Neural cell (in vitro differentiated cells): ENCODE measurements around the gene THBS1. TPM values are rescaled to one million over a fixed set of nuclear protein-coding genes. Genes with fewer than 3 reads are reported as not detected.

Experiments
- H2AFZ ChIP-seq: fragments of 200-600, 300-800 bp; sonication (generic), shearing (Covaris generic); 2 replicates; pipeline ENCODE4 v1.6.0; 2014; ENCODE audit warnings: low read depth, mild to moderate bottlenecking, antibody characterized with exemption, low read length, moderate library complexity
- H3F3A ChIP-seq: fragments of 200-600 bp; shearing (Covaris generic); 2 replicates; pipeline ENCODE4 v1.6.1; 2016; ENCODE audit warnings: mild to moderate bottlenecking, moderate library complexity, mixed read lengths, antibody characterized with exemption, low read length; ENCODE audit not compliant: insufficient read depth, poor library complexity, severe bottlenecking
- H3K27ac ChIP-seq: fragments of 200-600, 300-800 bp; sonication (generic), shearing (Covaris generic); 2 replicates; pipeline ENCODE4 v1.5.1; 2014; ENCODE audit warnings: mild to moderate bottlenecking, low read length, moderate library complexity
- H3K27me3 ChIP-seq: fragments of 300-800, 200-600 bp; sonication (generic), shearing (Covaris generic); 2 replicates; pipeline ENCODE4 v1.6.0; 2014; ENCODE audit warnings: mild to moderate bottlenecking, low read depth, low read length, moderate library complexity; ENCODE audit not compliant: insufficient read depth
- H3K36me3 ChIP-seq: fragments of 300-800, 200-600 bp; sonication (generic), shearing (Covaris generic); 2 replicates; pipeline ENCODE4 v1.5.1; 2014; ENCODE audit warnings: mild to moderate bottlenecking, antibody characterized with exemption, low read length, moderate library complexity; ENCODE audit not compliant: insufficient read depth
- H3K4me2 ChIP-seq: fragments of 300-800, 200-600 bp; sonication (generic), shearing (Covaris generic); 2 replicates; pipeline ENCODE4 v1.6.0; 2014; ENCODE audit warnings: mild to moderate bottlenecking, low read length
- H3K4me3 ChIP-seq: fragments of 300-800, 200-600 bp; sonication (generic), shearing (Covaris generic); 2 replicates; pipeline ENCODE4 v1.5.1; 2014; ENCODE audit warnings: mild to moderate bottlenecking, low read length, moderate library complexity
- H3K79me2 ChIP-seq: fragments of 200-600 bp; shearing (Covaris generic); replicated peaks from 2 replicates; pipeline ENCODE4 v1.6.0; 2014; ENCODE audit warnings: mild to moderate bottlenecking, low read length, moderate library complexity; ENCODE audit not compliant: insufficient read depth
- H3K9ac ChIP-seq: fragments of 300-800, 200-600 bp; sonication (generic), shearing (Covaris generic); 2 replicates; pipeline ENCODE4 v1.6.1; 2016; ENCODE audit warnings: mild to moderate bottlenecking, low read length, mixed read lengths
- H3K9me2 ChIP-seq: fragments of 200-600 bp; shearing (Covaris generic); 2 replicates; pipeline ENCODE4 v1.6.1; 2016; ENCODE audit warnings: mild to moderate bottlenecking, low read length, mixed read lengths; ENCODE audit not compliant: insufficient read depth
- H3K9me3 ChIP-seq: fragments of 200-600, 300-800 bp; sonication (generic), shearing (Covaris generic); 2 replicates; pipeline ENCODE4 v1.6.1; 2016; ENCODE audit warnings: mild to moderate bottlenecking, mixed run types, low read length, moderate library complexity, mixed read lengths
- H4K20me1 ChIP-seq: fragments of 200-600 bp; shearing (Covaris generic); 2 replicates; pipeline ENCODE4 v1.6.1; 2016; ENCODE audit warnings: mild to moderate bottlenecking, mixed run types; ENCODE audit not compliant: insufficient read depth
- CTCF ChIP-seq: fragments of 450-650 bp; IDR thresholded peaks from 2 replicates; pipeline ENCODE4 v1.5.1; 2014; ENCODE audit warnings: antibody characterized with exemption, mild to moderate bottlenecking, moderate library complexity; ENCODE audit not compliant: poor library complexity, severe bottlenecking
- EP300 ChIP-seq: fragments of 450-650 bp; conservative IDR thresholded peaks from 2 replicates; pipeline ENCODE4 v1.6.1; 2014; ENCODE audit warnings: antibody characterized with exemption, mild to moderate bottlenecking, moderate library complexity; ENCODE audit not compliant: poor library complexity, severe bottlenecking
- EZH2 ChIP-seq: fragments of 200-600, 300-800 bp; shearing (Covaris generic), sonication (generic); IDR thresholded peaks from 2 replicates; pipeline ENCODE4 v1.6.1; 2014; ENCODE audit warnings: antibody characterized with exemption, low read length, borderline replicate concordance, mild to moderate bottlenecking; ENCODE audit not compliant: insufficient read depth, poor library complexity, severe bottlenecking
- MXI1 ChIP-seq: fragments of 450-650 bp; conservative IDR thresholded peaks from 2 replicates; pipeline ENCODE4 v1.6.1; 2014; ENCODE audit warnings: antibody characterized with exemption, mild to moderate bottlenecking; ENCODE audit not compliant: poor library complexity, severe bottlenecking
- POLR2AphosphoS5 ChIP-seq: IDR thresholded peaks from 2 replicates; pipeline ENCODE4 v1.6.1; 2012
- RAD21 ChIP-seq: fragments of 450-650 bp; conservative IDR thresholded peaks from 2 replicates; pipeline ENCODE4 v1.6.1; 2014; ENCODE audit warnings: antibody characterized with exemption, mild to moderate bottlenecking, moderate library complexity
- REST ChIP-seq: IDR thresholded peaks from 2 replicates; pipeline ENCODE4 v1.6.1; 2012; ENCODE audit warnings: borderline replicate concordance
- SMC3 ChIP-seq: fragments of 450-650 bp; conservative IDR thresholded peaks from 2 replicates; pipeline ENCODE4 v1.6.1; 2014; ENCODE audit warnings: antibody characterized with exemption, mild to moderate bottlenecking, moderate library complexity; ENCODE audit not compliant: poor library complexity
- TAF1 ChIP-seq: IDR thresholded peaks from 2 replicates; pipeline ENCODE4 v1.6.1; 2012; ENCODE audit warnings: low read depth
- polyA plus RNA-seq: library from polyadenylated mRNA; depleted of rRNA; stranded (reverse); fragments of >200 nt; gene quantifications from 2 replicates; pipeline ENCODE4 v1.2.3, GENCODE V29; 2014

Gene THBS1
- polyA plus RNA-seq, 1 donor from 2014 or later, result 0.22 TPM

GRCh38 chr15:39535466-39535865 is 45.4 kb upstream of the THBS1 start:
- H3K27me3 ChIP-seq, result no peaks in the 10 kb centered on the region
- H3K79me2 ChIP-seq, result no peaks in the 10 kb centered on the region
- no peaks in the 10 kb centered on the region for H3F3A ChIP-seq
- H3K4me2 ChIP-seq, result no peak overlapping the region
- no peaks in the 10 kb centered on the region for H3K9me3 ChIP-seq
- H3K9me2 ChIP-seq, result no peaks in the 10 kb centered on the region
- H2AFZ ChIP-seq, result no peak overlapping the region
- H3K36me3 ChIP-seq, result no peaks in the 10 kb centered on the region
- TF ChIP-seq REST, result no peak
- TF ChIP-seq POLR2AphosphoS5, result no peak
- TF ChIP-seq MXI1, result no peak
- no peak for TF ChIP-seq TAF1
- TF ChIP-seq CTCF, result no peak
- TF ChIP-seq RAD21, result no peak
- no peak for TF ChIP-seq EZH2
- TF ChIP-seq SMC3, result no peak
- no peak for TF ChIP-seq EP300
- no peak overlapping the region for H3K9ac ChIP-seq
- no peak overlapping the region for H3K27ac ChIP-seq
- no peaks in the 10 kb centered on the region for H4K20me1 ChIP-seq
- H3K4me3 ChIP-seq, result no peak overlapping the region

- H3K36me3 ChIP-seq, result no peaks in the 10 kb centered on the region
- H4K20me1 ChIP-seq, result no peaks in the 10 kb centered on the region
- TF ChIP-seq REST, result no peak
- no peak for TF ChIP-seq TAF1
- no peak for TF ChIP-seq EZH2
- no peak for TF ChIP-seq POLR2AphosphoS5
- no peak for TF ChIP-seq EP300
- TF ChIP-seq MXI1, result no peak
- TF ChIP-seq SMC3, result no peak
- no peak for TF ChIP-seq CTCF
- TF ChIP-seq RAD21, result no peak
- no peak overlapping the region for H3K4me2 ChIP-seq
- no peaks in the 10 kb centered on the region for H3K79me2 ChIP-seq
- H2AFZ ChIP-seq, result no peak overlapping the region
- no peak overlapping the region for H3K9ac ChIP-seq
- H3K9me2 ChIP-seq, result no peaks in the 10 kb centered on the region
- no peaks in the 10 kb centered on the region for H3F3A ChIP-seq
- H3K9me3 ChIP-seq, result no peaks in the 10 kb centered on the region
- H3K27me3 ChIP-seq, result no peaks in the 10 kb centered on the region
- H3K27ac ChIP-seq, result no peak overlapping the region
- no peak overlapping the region for H3K4me3 ChIP-seq
Measured at GRCh38 chr15:39538936-39539335, 41.9 kb upstream of the THBS1 start.
